Esophagus squamous epithelium (tissue), 4 donors: Measurements from ENCODE around the gene LYSMD3.

Experiments used
- POLR2A ChIP-seq, 4 donors: fragments of 450-650 bp; IDR thresholded peaks; one replicate each; pipeline ENCODE4 v1.6.1; 2017; ENCODE audit warnings: antibody characterized with exemption in 4 of 4, mild to moderate bottlenecking in 4 of 4, moderate library complexity in 3 of 4
- TF ChIP-seq, protein P1 (sequence below), 6 experiments: fragments of 450-650 bp in 4 of 6; fragments of 200-600 bp in 2 of 6; sonication (generic) in 2 of 6; IDR thresholded peaks; one replicate each; pipeline ENCODE4 v1.5.1; 2016 to 2019; ENCODE audit warnings: antibody characterized with exemption in 6 of 6, mild to moderate bottlenecking in 4 of 6, moderate library complexity in 4 of 6

DNA sequence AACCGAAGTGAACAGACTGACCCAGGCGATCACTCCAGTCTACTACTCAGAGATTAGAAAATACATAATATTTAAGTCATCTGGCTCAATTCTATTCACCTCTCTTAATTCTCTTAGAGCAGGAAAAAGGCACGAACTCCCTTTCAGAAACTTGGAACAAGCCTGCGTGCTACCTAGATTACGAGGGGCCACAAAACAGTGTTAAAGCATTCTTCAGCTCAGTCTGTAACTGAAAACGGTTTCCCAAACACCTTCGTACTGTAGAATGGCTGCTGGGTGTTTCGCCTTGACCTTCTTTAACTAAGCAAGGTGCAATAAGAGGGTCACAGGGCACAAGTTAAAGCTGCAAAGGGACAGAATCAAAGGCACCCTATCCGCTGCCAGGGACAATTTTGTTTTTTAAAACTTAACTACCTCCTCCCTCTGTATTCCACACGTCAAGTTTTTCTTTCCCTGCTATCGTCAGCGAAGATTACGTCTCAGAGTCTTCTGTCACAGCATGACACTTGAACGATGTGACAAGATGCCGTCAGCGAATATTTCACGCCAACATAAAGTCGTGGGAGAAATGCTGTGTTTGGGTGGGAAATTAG lies 687 bp downstream of the LYSMD3 start:
- TF ChIP-seq, protein P1, sequence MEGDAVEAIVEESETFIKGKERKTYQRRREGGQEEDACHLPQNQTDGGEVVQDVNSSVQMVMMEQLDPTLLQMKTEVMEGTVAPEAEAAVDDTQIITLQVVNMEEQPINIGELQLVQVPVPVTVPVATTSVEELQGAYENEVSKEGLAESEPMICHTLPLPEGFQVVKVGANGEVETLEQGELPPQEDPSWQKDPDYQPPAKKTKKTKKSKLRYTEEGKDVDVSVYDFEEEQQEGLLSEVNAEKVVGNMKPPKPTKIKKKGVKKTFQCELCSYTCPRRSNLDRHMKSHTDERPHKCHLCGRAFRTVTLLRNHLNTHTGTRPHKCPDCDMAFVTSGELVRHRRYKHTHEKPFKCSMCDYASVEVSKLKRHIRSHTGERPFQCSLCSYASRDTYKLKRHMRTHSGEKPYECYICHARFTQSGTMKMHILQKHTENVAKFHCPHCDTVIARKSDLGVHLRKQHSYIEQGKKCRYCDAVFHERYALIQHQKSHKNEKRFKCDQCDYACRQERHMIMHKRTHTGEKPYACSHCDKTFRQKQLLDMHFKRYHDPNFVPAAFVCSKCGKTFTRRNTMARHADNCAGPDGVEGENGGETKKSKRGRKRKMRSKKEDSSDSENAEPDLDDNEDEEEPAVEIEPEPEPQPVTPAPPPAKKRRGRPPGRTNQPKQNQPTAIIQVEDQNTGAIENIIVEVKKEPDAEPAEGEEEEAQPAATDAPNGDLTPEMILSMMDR (IDR thresholded peaks at IDR 0.05), result no peak
- no peak for TF ChIP-seq POLR2A (IDR thresholded peaks at IDR 0.05)
